Loucy (cell line): ENCODE measurements around the gene PON1.

ENCODE experiments used
- CTCF ChIP-seq: fragments of 200-600 bp; sonication (generic); conservative IDR thresholded peaks from 2 replicates; pipeline ENCODE4 v1.5.1; 2014; ENCODE audit warnings: mild to moderate bottlenecking, antibody characterized with exemption, low read length
- EZH2phosphoT487 ChIP-seq: fragments of 200-600 bp; IDR thresholded peaks from 2 replicates; pipeline ENCODE4 v1.6.1; 2018; ENCODE audit warnings: antibody characterized with exemption, mild to moderate bottlenecking, moderate library complexity, borderline replicate concordance

- TF ChIP-seq CTCF (no peak), EZH2phosphoT487 (no peak)
These were observed 54.7 kb downstream of the PON1 start for GRCh38 chr7:95269640-95270039.
